ENCODE measurements around the gene TLCD3B.
A peak's percentile ranks its signal among the peaks of the same experiment; 100 is the strongest.
"Not testable (repeated sequence)": the region's sequence is repeated elsewhere in the genome, so short reads cannot be mapped to it uniquely, and the experiment has no call there.

The TLCD3B gene

DNA sequence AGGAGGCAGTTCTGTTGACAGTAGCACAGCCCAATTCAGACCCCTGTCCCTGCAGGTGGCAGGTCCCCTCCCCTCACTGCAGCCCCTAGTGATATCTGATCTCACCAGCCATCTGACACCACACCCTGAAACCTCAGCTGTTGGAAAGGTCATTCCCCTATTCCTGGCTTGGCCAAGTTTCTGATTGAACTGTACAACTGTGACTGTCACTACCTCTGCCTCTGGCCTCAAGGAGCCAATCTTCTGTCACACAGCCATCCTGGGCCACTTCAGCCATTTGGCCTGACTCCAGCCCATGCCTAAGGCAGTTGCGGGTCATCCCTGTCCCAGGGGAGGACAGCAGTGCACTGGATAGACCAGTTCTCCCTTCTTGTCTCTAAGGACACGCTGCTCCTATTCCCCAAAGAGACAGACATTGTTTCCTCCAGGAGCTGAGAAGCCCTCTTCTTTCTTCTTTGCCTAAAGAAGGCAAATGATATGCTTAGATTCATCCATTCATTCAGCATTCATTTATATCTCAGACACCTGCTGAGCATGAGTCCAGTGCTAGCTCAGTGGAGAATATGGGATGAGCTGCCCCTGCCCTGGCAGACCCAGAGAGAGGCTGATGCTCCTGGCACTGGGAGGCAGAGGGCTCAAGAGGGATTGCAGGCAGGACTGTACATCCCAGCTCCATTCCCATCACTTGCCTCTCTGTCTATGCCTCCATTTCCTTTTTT lies 29.9 kb upstream of the TLCD3B start:
- no peak for DNase-seq

DNA sequence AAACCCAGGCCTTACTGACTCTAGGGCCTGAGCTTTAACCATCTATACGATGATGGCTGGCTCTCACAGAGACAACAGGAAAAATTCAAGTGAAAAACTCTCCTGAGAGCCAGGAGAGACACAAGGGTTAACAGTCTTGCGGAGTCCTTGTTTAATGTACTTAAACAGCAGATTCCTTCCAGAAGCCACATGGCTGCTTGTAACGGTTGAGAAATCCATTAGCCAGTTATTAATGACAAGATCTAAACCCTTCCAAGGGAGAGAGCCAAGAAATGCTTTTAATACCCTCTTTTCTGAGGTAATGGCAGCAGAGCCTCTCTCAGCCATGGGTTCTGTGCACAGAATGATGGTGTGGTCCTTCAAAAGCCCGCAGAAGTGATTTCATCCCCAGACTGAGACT lies 29.3 kb upstream of the TLCD3B start:
- DNase-seq = no peak

DNA sequence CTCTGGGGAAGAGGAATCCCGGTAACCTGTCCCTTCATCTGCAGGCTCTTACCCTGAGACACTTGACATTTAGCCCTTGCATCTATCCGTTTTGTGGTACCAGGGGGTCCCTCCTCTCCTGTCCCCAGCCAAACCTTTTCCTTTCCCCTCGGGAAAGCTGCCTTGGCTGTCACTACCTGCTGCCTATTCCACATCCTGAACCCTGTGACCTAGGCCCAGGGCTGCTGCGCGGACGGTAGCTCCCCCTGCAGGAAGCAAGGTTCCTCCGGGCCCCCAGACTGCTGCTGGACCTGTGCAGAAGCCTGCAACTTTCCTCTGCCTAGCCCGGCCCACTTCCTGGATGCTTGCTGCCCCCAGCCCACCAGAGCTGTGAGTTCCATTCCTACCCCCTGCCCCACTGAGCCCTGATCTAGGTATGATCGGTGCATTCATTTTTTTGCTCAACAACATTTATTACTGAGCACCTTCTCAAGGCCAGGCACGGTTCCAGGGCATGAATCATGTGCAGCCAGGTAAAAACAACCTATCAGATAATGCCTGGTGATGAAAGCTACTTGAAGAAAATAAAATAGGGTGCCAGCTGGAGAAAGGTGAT lies 24.0 kb upstream of the TLCD3B start:
- DNase-seq = peak; percentile 9

DNA sequence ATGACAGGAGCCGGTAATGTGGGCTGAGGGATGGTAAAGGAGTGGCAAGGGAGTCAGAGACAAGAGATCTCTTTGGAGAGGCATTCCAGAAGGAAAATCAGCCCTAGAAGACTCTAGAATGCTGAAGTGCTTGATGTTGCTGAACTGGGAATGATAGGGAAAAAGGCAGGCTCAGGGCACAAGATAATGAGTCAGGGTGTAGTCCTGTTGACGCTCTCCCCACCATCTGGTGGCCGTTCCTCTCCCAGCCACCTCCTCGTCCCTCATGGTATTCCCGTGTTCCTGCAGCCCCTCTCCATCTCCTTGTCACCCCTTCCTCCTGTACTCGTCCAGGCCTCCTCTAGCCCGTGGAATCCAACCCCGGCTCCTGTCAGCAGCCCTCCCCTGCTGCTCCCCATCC lies 23.4 kb upstream of the TLCD3B start:
- no peak for DNase-seq

DNA sequence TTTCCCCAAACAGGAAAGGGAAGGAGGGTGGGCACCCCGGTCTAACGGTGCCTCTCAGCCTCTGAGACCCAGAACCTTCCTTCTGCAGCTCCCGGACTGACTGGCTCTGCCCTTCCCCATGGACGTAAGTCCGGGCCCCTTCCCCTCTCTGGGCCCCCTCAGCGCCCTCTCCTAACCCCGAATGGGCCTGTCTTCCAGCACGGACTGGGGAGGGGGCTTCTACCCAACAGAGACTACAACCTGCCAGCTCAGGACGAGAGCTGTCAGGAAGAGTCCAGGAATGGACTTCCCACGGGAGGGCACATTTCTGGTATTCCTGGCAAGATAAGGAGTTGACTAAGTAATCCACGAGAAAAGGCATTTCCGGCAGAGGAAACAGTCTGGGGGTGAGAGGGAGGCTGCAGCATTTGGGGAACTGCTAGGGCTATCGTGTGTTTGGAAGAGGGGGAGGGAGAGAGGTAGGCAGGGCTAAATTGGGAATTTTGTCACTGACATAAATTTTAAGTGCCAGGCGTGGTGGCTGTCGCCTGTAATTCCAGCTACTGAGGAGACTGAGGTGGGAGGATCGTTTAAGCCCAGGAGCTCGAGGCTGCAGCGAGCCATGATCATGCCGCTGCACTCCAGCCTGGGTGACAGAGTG lies 22.4 kb upstream of the TLCD3B start:
- no peak for DNase-seq

DNA sequence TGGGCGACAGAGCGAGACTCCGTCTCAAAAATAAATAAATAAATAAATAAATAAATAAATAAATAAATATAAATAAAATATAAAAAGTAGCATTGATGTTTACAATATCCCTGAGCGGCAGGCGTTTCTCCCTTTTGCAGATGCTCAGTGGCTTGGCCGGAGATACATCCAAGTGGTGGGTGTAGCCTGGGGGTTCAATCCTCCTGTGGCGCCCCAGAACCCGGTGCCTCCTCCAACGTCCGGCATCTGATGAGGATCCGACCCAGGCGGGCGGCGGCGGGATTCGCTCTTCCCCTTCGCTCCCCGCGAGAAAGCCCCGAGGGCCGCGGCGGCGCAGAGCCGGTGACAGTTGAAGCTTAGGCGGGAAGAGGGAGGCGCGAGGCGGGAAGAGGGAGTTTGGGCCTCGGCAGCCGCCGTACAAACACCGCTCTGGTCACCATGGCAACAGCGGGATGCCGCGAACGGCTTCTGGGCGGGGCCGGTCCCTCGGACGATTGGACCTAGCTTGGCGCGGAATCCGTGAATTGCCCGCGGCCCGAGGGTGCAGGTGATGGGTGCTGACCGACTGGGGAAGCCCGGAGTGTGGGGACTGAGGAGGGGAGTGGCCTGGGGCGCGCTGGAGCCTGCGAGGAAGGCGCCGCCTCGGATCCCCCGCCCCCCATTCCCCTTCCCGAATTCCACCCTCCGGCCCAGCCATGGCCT lies 21.8 kb upstream of the TLCD3B start:
- peak; percentile 81 for DNase-seq

DNA sequence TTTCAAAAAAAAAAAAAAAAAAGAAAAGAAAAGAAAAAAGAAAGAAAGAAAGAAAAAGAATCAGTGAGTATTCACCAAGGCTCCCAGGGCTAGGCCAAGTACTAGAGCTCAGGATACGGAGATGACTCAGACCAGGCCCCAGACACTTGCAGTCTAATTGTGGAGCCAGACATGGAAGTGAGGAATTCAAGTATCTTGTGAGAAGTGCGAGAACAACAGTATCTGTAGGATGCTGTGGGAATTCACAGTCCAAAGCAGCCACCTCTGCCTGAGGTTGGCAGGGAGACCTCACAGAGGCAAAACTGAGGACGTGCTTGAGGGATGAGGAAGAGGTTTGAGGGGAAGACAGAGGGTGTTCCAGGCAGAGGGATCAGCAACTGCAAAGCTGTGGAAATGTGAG lies 20.4 kb upstream of the TLCD3B start:
- no peak for DNase-seq

DNA sequence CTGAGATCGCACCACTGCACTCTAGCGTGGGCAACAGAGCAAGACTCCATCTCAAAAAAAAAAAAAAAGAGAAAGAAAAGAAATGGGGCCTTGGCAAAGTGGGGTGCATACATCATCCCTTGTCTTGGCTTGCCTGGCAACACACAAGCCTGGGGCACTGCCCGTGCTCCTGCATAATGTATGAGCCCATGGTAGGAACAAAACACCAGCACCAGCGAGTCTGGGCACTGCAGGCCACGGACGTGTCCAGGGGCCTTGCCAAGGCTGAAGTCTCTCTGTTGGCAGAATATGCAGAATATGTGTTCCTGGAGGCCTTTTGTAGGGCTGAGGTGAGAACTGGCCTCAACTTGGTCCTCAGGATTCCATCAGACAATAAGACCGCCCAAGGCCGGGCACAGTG lies 18.8 kb upstream of the TLCD3B start:
- DNase-seq = no peak

DNA sequence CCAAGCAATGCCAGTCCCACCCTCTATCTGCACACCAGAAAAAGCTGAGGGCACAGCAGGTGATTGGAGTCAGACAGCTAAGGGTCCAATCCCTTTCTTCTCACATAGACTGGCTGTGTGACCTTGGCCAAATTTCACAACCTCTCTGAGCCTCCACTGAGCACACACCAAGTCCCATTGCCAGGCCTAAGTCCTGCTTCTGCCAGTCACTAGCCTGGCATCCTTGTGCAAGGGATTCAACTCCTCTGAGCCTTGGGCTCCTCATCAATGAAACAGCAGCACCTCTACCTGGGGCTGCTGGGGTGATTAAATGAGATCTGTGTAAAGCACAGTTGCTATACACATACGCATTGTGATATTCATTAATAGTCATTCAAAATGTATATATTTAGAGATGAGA lies 15.5 kb upstream of the TLCD3B start:
- no peak for DNase-seq

DNA sequence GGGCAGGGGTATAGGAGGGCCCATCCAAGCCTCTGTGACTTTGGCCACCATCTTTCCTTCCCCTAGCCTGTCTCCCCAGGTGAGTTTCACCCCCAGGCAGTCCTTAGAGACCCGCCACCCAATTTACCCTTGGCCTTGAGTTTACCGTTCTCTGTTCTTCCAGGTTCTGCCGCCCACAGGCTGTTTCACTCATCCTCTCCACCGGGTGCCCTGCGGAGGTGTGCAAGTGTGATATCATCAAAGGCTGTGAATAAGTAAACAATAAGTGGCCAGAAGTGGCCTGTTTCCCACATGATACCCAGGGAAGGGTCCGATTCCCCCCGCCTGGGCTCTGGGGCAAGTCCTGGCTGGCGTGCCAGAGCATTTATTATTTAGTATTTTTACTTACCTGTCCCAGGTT lies 15.1 kb upstream of the TLCD3B start:
- DNase-seq = no peak

DNA sequence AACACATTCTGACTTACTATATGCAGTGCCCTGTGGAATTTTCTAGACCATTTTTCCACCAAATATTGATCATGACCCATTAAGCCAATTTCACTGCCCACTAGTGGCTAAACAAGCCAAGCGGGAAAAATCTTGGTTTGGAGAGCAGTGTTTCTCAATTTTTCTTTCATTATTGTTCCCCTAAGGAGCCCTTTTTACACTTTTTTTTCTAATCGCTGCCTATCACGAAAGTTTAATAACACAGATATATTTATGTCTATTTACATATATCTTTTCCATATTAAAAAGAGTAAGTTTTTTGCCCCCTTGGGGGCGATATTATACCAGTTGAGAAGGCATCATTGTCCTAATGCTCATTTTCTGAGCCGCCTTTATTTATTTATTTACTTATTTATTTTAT lies 10.8 kb upstream of the TLCD3B start:
- no peak for DNase-seq

DNA sequence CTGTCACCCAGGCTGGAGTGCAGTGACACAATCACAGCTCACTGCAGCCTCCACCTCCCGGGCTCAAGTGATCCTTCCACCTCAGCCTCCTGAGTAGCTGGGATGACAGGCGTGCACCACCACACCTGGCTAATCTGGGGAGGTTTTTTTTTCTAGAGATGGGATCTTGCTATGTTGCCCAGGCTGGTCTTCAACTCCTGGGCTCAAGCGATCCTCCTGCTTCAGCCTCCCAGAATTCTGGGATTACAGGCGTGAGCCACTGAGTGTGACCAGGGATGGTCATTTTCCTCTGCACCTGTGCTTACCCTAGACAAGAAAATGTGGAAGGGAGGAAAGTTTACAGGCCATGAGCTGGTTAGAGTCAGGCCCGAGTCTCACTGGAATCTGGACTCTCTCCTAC lies 9.6 kb upstream of the TLCD3B start:
- DNase-seq = not testable (repeated sequence)

DNA sequence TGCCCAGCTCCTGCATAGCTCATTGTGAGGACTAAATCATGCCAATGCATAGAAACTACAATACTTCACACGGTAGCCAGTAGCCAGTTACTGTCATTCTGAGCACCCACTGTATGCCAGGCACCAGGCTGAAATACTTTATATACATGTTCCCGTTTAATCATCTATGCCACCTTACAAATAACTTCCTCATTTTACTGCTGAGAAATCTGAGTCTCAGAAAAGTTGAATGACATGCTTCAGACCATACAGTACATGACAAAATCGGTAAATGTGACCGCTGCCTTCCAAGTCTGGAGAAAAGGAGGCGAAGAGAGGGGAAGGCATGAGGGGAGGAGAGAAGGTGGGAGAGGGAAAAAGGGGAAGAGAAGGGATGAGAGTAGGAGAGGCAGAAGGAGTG lies 9.2 kb upstream of the TLCD3B start:
- DNase-seq = no peak

DNA sequence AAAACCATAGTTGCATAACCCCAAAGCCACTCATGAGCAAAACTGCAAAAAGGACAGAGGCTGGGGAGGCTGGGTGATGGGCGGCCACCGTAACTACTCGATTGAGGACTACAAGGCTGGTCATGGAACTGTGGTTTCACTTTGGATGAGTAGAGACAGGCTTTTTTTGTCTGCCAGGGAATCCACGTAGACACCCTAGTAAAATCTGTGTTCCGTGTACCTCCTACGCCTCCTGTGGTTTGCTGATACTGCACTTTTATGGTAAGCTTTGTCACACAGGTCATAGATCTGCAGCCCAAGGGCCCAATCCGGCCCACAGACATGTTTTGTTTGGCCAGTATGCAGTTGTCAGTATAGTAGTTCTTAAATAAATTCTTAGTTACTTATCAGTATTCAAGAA lies 2.2 kb upstream of the TLCD3B start:
- no peak for DNase-seq

DNA sequence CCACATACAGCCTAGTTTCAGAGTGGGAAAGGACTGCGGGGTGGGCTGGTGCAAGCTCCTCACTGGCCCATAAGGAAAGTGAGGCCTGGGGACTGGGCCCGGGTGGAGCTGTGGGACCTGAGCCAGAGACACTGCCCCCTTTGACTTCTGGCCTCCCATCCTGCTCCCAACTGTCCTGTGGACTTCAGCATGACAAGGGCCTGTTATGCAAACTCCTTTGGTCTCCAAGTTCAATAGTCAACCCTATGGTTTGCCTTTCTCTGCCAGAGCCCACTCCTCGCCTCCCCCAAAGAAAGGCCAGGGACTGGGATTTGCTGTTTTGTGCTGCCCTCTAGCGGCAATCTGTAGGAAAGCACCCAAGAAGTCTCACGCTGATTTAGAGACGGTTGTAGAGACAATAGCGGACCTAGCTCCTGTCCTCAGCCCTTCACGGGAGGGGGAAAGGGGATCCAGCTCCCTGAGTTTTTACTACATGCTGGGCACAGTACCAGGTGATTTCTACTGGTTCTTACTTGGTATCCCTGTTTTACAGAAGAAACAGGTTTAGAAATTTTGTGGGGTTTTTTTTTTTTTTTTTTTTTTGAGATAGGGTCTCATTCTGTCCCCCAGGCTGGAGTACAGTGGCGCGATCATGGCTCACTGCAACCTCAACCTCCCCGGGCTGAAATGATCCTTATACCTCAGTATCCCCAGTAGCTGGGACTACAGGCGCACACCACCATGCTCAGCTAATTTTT lies 1.2 kb upstream of the TLCD3B start:
- DNase-seq = peak; percentile 37

DNA sequence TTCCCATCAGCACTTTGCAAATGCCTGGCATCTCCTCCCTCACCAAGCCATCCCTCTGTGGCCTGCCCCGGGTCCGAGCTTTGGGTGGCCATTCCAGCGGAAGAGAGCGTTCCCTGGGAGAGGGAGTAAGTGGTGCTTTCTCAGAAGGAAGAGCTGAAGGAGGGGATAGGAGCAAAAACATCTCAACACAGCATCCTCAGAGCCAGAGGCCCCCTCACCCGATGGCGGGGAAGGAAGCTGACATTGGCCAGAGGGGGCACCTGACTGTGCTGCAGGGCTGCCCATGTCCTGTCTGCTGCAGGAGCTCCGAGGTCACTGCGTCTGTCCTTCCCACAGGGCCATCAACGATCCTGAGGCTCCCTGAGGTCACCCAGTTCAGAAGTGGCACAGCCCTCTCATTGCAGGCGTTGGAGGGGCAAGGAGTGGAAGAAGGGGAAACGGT lies 427 bp upstream of the TLCD3B start:
- DNase-seq = no peak

DNA sequence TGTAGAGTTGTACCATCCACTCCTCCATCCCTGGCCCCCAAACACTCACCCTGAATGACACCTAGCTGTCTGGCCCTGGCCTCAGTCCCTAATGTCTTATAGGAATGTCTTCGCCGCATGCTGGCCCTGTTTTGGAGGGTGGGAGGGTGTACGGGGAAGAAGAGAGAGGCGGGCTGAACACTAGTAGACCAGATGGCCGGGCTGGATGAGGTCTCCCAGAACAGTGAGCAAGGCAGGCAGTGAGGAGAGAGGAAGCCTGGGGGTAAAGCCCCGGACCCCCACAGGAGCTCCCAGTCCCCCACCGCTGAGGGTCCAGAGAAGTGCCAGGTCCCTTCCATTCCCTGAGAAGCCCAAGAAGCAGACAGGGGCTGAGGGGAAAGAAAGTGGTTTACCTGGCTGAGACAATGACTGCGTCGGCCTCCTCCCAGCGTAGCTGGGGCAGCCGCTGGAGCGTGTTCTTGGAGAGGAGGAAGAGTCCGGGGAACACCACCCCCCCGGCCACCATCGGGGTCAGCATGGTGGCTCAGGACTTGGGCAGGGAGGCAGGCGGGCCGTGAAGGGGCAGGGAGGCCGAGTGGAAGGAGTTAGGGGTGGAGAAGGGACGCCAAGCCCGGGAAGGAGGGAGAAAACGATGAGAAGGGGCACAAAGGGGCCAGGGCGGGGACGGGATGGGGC lies 923 bp downstream of the TLCD3B start:
- DNase-seq = no peak

DNA sequence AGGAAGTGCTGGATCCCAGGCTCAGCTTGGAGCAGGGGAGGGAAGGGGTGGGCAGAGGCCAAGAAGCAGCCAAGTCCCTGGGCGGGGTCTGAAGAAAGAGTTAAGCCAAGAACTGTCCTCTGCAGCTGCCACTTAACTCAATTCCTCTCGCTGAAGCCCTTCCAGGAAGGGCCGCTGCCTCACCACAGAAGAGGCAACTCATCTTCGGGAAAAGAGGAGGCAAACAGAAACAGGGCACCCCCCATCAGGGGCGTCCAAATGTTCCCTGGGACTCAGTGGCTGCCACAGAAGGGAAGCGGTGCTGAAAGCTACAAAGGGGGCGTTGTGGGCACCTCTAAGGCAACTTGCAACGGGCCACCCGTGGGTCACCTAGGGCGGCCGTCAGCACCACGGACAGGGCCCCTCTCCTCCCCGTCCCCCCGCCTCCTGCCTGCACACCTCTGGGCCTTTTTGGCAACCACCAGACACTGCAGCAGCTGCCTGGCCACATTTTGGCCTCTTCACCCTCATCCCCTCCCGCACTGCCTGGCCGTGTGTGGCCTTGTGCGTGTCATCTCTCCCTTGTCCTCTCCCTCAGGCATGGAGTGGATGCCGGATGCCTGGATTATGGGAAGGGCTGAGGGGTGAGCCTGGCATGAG lies 2.5 kb downstream of the TLCD3B start:
- no peak for DNase-seq

DNA sequence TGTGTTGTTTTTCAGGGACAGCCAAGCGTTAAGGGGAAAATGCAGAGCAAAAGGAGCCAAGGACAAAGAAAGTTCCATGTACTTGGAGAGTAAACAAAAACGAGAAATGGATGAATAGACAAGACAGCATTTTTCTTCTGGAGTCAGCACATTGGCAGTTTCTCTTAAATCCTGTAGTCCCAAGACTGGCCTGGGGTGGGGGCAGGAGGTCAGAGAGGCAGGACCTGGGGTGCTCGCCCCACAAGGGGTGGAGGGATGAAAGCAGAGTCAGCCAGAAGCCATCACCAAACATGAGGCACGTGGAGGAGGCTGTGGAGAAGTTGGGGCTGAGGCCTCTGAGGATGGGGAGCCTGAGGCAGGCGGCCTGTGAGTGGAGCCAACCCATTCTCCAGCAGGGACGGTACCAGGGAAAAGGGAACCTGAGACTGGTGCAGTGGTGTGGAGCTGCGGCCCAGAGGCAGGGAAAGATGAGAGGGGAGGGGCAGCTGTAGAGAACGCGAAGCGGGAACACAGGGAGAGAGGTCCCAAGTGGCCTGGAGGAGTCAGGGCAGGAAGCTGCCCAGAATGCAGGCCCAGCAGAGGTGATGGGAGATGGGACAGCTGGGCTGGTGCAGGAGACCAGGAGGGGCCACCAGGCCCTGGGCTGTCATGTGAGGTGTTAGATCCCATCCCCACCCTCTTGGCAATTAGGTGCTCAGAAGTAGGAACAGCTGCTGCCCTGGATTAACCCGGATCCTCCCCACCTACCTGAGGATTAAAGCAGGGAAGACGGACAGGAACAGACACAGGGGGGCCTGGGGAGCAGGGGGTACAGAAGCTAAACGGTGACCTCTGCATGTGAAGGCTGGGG lies 3.3 kb downstream of the TLCD3B start:
- no peak for DNase-seq

DNA sequence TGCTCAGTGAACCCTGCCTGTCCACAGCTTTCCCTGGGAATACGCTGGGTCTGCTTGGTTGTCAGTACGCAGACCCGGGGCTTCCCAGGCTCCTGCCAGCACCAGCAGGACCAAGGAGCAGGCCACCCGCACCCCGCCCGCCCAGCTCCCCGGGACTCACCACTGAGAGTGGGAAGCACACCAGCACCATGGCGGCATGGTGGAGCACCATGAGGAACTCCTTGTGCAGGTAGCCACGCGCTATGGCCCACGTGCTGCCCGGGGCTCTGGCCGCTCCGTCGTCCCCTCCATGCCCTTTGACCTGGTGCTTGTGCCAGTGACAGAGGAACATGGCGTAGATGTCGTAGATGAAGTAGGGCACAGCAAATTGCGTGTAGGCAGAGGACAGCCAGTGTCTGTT lies 4.6 kb downstream of the TLCD3B start:
- no peak for DNase-seq

DNA sequence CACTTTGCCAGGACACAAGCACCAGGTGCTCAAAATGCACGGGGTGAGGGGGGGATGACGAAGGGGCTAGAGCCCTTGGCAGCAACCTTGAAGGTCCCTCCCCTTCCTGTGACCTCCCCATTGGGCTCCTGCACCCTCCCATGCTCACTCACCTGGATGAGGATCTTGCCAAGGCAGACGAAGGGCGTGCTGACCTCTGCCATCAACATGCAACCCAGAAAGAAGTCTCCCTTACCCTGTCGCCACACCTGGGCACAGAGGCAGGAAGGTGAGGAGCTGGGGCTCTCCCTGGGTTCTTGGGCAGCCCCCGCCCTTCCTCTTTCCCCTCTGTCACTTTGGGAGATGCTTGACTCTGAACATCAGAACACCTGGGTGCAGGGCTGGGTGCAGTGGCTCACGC lies 5.5 kb downstream of the TLCD3B start:
- no peak for DNase-seq
